Stimulated activated CD4-positive, alpha-beta T cell treated with anti-CD3 and anti-CD28 coated beads, Interleukin-12 subunit alpha, Interleukin-12 subunit beta, amount 100 ng/mL, for 4 hours (primary cell): ENCODE results near the gene SIK2.

Experiments used
- DNase-seq: peaks from one replicate; pipeline ENCODE4 v3.0.0-alpha.2; 2020

SIK2 gene

DNA sequence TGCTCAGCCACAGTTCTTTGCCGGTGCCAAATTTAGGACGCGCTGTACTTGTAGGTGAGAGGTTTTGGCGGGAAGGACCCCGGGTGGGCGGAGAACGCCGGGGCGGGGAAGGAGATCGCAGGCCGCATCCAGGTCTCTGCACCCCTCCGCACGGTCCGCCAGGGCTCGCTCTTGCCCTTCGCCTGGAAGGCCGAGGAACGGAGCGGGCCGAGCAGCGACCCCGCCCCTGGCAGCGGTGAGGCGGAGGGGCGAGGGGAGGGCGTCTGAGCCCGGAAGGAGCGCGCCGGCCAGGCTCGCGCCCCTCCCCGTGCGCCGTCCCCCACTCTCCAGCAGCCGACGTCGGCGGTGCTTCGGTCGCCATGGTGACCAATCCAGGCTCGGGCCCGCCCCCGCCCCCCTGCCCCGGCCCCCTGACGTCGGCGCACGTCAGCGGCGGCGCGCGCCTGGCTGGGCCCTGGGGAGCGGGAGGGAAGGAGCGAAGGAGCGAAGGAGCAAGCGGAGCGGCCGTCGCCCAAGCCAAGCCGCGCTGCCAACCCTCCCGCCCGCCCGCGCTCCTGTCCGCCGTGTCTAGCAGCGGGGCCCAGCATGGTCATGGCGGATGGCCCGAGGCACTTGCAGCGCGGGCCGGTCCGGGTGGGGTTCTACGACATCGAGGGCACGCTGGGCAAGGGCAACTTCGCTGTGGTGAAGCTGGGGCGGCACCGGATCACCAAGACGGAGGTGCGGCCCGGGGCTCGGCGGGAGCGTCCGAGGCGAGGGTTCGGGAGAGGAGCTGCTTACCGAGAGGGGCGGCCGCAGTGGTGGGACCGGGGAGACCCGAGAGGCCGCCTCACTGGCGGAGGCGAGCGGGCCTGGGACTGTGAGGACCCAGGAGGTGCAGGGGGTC, at the start of gene SIK2:
Gene SIK2 (plus strand): TSS at position 471 of the 886 bp plus-strand sequence. CDS start 115 bp downstream, at position 586.
- DNase-seq, result peak; percentile 84

DNA sequence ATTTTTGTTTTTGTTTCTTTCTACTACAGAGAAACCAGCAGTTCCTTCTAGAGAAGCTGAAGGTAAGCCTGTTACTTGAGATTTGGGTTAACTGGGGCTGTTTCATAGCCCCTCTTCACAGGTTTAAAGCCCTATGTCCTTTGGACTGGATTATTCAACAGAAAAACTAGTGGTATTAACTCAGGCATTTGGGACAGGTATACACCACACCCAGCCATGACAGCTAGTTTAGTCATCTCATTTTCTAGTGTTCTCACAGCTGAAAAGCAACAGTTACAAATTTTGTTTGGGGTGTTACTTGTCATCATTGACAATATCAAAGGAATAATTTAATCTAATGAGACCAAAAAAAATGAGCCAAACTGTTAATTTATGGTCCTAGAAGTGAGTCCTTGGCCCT, 47.7 kb upstream of the SIK2 start:
- no peak for DNase-seq

DNA sequence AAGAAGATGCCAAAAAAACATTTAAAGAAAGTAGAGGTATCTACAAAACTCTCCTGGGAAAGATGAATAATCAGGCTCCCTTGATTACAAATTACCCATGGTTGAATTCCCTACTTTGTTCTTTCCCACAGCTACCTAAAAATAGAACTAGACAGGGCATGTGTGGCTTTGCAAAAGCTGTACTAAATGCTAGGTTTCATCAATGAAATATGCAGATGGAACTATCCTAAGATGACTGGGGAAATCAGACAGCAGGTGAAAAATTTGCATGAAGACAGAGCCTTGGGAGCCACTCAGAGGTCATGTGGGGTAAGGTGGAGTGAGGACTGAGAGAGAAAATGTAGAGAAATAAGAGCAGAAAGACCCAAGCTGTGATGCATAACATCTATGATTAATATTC, 47.0 kb upstream of the SIK2 start:
- DNase-seq, result no peak

DNA sequence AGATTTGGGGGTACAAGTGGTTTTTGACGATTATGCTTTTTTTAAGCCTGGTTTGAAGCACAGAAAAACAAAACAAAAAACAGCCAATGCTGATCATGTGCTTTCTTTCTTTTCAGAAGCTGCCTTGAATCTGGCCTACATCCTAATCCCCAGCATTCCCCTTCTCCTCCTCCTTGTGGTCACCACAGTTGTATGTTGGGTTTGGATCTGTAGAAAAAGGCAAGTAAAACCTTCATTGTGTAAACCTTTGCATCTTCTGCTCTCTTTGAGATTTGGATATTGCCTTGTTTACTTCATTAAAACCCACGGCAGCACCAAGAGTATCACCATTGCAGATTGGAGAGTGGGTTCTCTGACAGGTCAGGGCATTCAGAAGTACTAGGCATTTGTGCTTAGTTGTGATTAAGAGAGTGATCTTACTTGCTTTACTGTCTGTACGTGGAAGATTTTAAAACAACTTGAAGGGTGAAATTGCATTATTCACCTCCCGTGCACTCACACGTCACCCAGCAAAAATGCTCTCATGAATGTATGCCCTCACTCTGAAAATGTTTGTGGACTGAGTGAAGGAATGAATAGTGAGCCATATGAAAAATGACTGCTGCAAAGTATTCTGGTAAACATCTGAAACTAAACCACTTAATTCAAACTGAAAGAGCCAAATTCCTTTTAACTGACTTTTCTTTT, 44.7 kb upstream of the SIK2 start:
- DNase-seq, result no peak

DNA sequence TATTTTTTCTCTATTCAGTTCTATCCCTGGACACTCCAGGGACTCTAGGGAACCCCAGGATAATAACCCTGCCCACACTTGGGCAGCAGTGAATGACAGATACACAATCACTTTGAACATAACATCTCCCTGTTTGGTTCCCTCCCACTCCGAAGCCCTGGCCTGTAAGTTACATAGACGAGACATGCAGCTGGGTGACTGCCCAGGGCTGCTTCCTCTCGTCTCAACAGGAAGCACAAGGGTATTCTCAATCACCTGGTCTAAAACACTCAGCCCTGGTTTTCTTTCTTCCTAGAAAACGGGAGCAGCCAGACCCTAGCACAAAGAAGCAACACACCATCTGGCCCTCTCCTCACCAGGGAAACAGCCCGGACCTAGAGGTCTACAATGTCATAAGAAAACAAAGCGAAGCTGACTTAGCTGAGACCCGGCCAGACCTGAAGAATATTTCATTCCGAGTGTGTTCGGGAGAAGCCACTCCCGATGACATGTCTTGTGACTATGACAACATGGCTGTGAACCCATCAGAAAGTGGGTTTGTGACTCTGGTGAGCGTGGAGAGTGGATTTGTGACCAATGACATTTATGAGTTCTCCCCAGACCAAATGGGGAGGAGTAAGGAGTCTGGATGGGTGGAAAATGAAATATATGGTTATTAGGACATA, 42.3 kb upstream of the SIK2 start:
- DNase-seq, result no peak

DNA sequence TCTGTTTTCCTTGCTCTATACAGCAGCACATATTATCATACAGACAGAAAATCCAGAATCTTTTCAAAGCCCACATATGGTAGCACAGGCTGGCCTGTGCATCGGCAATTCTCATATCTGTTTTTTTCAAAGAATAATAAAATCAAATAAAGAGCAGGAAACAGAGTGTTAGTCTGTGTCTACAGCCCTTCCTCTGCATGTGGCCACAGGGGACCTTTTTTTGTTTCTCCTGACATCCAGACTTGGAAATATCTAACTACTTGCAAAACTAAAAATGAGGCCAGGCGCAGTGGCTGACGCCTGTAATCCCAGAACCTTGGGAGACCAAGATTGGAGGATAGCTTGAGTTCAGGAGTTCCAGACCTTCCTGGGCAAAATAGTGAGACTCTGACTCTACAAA, 41.4 kb upstream of the SIK2 start:
- DNase-seq, result no peak

DNA sequence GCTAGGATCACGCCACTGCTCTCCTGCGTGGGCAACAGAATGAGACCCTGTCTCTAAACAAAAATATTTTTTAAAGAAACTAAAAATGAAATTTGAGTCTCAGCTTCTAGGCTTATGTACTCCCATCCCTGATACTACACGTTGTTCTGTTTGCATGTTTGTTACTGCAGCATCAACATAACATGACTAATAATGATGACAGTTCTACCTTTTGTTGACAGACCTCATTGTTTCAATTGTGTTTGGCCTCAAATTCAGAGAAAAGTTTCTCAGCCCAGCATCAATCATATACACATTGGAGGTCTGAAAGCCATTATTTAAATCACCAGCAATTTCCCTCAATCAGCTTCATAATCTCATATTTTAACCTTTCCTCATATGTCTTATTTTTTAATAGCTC, 40.9 kb upstream of the SIK2 start:
- no peak for DNase-seq

DNA sequence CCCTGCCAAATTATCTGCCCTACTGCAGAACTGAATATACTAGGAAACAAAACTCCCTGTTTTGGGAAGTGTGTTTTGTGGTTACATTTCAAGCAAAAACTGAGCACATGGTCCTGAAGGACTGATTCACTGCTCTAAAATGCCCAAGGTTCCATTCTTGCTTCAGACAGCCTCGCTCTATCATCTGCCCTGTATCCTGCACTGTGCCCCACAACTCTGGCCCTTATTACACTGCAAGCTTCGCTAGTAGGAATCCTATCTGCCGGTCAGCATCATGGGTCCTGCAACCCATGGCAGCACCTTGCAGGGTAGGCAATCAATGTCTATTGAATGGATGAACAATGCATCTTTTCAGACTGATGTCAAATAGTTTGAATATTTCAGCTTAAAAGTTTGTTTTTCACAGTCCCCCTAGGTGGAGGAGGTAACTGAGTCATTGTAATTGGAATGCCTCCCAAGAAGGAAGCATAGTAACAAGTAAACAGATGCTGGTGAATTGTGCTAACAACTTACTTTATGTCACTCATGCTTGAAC, 40.4 kb upstream of the SIK2 start:
- DNase-seq, result no peak

DNA sequence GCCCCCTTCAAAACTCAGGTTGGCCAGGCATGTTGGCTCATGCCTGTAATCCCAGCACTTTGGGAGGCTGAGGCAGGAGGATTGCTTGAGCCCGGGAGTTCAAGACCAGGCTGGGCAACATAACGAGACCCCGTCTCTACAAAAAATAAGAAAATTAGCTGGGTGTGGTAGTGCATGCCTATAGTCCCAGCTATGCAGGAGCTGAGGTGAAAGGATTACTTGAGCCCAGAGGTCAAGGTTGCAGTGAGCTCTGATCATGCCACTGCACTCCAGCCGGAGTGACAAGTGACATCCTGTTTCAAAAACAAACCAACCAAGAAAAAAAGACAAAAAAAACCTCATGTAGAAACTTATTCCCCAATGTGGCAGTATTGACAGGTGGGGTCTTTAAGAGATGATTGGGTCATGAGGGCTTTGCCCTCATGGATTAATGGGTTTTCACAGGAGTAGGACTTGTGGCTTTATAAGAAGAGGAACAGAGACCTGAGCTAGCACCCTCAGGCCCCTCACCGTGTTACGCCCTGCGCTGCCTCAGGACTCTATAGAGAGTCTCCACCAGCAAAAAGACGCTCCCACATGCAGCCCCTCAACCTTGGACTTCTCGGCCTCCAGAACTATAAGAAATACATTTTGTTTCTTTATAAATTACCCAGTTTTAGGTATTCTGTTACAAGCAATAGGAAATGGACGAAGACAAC, 39.4 kb upstream of the SIK2 start:
- no peak for DNase-seq

DNA sequence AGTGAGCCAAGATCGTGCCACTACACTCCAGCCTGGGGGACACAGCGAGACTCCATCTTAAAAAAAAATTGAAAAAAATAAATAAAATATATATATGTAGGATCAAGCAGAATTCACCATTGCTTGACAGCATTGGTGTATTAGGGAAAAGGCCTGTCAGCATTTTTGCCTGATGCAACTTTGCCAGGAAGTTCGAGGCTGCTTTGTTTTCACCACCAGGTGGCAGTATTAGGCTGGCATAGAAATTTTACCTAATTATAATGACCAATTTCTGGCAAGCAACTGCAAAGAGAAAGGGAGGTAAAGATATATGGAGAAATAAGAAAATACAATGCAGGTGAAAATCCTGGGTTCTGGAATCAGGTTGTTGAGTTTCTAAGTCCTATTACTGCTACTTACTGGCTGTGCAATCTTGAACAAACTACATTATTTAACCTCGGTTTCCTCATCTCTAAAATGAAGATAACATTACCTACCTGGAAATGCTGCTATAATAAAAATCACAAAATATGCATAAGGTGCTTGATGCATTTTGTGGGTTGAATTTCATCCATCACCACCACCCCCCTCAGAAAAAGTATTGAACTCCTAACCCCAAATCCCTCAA, 37.0 kb upstream of the SIK2 start:
- peak; percentile 54 for DNase-seq

DNA sequence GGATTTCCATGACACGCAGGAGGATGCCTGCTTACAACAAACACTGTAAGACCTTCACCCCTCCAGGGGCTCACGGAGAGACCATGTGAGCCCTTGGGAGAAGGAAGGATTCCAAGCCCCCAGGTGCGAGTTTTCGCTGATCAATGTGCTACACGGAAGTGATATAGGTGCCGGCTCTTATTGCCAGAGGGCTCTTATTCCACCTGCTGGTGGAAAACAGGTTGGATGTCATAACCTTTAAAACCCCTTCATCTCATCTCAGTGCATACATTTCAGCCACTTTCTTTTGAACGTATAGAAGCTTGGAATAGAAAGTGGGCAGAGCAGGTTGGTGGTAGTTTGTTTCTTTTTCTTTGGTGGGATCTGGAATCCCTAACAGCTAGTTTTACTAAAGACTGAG, 35.9 kb upstream of the SIK2 start:
- DNase-seq, result no peak

DNA sequence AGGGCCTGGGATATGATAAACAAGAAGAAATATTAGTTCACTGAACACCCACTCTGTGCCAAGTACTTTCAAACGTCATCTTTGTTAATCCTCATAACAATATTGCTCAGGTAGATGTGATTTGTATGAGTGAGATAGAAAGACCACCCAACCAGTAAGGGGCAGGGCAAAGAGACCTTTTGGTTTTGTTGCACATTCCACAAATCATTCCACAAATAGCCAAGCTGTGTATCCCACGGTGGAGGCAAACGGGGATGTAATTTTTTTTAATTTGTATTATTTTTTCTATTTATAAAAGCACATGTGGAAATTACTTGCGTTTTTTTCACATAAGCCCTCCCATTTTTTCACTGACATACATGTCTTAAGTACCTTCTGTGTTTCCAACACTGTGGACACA, 32.8 kb upstream of the SIK2 start:
- DNase-seq, result no peak

DNA sequence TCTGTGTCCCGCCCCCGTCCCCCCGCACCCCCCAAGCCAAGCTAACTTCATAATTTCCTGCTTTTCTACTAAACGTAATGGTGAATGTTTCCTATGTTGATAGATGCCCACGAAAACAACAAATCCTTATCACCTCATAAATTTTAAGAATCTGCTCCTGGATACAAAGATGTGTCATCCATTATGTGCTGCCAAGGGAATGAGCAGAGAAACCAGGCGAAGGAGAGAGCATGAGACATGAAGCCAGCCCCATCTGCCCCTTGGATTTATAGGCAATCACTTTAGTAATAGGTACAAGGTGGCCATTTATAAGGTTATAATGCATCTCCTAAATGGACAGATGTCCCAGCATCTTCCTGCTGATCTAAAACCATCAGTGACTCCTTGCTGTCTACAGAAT, 31.5 kb upstream of the SIK2 start:
- DNase-seq, result no peak

DNA sequence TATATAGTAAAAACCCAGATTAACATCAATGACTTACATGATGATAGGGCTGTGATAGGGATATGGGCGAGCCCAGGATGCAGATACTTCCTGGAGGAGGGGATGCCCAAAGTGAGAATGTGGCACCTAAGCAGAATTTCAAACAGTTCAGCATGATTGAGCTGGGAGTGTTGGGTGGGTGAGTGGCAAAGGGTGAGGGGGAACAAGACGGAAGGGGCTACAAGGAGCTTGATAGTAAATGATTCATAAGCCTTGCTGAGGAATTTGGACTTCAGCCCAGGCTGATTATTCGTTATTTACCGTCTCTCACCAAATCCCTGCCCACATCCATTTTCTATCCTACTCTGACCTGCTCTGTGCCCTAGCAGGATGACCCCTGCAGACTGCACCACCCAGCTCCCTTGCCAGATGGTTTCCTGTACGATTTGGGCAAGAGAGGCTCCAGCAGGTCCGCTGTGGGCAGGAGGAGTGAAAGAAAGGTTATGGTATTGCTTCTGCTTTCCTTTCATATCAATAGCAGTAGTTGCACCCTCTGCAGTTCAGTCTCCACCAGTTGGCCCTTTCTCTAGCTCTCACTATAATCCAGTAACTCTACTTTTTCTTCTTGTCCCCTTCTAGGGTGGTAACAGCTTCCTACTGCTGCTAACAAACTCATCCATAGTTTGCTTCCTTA, 30.3 kb upstream of the SIK2 start:
- DNase-seq, result no peak

DNA sequence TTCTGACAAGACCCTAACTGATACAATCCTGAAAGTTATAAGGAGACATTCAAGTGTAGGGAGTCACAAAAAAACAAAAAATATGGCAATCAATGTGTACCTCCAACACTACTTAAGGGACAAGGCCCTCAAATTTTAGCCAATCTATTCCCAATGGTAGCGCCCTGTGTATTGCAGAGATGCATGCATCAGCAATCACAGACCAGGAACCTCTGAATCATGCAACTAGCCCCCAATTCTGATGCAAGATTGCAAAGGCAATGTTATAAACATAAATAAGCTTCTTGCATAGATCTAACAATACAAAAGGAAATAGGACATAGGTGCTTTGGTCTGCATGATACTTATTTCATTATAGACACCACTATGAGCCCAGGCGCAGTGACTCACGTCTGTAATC, 29.7 kb upstream of the SIK2 start:
- no peak for DNase-seq

DNA sequence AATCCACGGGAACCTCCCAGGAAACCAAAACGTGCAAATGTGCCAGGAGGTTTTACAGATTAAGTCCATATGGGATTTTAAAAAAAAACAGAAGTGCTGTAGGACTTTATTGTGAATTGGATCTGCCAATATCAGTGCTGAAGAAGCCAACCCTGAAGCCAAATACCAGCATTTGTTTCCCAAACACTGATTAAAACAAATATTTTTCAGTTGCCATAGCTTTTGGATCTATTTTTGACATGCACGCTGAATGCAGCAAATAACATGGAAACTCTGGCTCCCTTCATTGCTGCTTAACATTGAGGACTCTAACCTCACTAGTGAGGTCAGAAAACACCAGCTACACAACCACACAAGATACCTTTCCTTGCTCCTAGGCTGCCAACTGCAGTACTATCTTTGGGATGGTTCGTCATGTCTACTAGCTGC, 28.4 kb upstream of the SIK2 start:
- DNase-seq, result no peak

DNA sequence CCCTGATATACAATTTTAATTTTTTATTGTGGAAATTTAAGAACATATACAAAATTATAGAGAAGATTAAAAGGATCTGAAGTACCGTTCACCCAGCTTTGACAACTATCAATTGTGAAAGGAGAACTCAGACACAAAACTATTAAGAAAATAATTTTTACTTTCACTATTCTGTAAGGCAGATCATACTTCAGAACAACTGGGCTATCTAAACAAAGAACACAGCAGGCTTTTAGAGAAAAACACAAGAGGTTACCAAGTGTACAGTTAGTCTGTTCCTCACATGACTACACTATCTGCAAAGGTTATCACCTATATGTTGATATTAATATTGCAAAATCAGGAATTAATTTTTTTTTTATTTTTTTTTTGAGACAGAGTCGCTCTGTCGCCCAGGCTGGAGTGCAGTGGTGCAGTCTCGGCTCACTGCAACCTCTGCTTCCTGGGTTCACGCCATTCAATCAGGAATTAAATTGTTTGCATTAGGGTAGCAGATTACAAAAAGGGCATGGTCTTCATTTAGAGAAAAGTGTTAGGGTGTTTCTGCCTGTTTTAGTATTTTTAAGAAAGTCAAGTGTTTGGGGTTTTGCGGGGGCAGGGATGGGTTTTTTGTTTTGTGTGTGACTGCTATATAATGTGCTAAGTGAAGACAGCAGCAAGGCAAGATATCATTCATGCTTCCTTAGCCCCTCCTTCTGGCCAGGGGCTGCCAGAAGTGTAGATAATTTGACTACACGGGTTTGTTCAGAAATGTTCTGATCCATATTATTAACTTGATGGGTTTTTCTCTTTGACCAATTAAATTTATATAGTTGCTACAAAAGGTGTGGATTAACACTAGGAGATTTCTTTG, 27.6 kb upstream of the SIK2 start:
- DNase-seq, result no peak

DNA sequence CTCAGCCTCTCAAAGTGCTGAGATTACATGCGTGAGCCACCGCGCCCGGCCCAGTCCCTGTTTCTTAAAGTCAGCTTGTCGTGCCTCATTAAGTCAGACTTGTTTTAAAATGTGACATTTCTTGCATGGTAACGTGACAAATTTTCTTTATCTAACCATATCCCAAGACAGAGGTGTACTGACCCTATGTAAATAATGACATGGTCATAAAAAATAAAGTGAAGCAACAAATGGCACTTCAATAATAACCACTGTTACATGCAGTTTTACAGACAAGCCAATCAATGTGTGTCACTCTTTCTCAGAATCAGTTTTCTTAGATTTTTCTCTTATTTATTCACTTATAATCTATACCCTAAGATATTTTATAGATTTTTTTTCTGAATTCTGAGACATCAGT, 26.5 kb upstream of the SIK2 start:
- DNase-seq, result no peak

DNA sequence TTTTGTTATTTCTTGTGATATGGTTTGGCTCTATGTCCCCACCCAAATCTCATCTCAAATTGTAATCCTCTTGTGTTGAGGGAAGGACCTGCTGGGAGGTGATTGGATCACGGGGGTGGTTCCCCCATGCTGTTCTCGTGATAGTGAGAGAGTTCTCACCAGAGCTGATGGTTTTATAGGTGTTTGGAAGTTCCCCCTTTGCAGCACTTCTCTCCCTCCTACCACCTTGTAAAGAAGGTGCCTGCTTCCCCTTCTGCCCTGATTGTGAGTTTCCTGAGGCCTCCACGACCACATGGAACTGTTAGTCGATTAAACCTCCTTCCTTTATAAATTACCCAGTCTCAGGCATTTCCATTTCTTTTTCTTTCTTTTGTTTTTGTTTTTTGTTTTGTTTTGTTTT, 24.4 kb upstream of the SIK2 start:
- DNase-seq, result no peak

DNA sequence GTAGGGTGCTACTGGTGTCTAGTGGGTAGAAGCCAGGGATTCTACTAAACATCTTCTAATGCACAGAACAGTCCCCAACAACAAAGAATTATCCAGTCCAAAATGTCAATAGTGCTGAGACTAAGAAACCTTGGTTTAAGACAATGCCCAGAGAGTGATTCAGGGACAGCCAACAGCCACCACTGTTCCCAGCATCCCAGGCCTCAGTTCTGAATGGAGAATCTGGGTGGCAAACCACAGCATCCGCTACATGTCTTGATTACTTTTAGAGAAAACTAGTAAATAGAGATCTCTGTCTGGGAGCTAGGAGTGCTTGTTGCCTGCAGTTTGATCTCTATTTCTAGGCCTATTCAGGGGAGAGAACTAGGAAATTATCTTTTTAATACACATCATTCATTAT, 20.9 kb upstream of the SIK2 start:
- DNase-seq, result no peak

DNA sequence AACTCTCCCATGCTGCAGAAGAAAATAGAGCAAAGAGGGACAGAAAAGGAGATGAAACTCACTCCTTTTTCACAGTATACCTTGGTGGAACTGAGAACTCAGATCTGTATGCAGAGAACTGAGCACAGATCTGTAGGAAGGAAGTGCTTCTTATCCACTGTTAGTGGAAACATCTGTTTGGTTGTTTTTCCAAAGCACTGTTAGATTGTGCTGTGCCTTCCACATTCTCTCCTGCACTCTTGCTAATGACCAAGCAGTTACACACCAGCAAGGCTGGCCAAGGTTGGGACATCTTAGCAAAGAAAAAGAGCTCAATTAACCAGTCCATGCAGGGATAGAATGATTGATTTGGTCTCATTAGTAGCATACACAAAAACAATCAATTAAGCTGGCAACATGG, 20.1 kb upstream of the SIK2 start:
- no peak for DNase-seq
